22Rv1 (cell line): ENCODE measurements around the gene VIPR2.

Source experiments
- CTCF ChIP-seq: fragments of 450-650 bp; IDR thresholded peaks from 2 replicates; pipeline ENCODE4 v1.5.1; 2017; ENCODE audit warnings: mild to moderate bottlenecking
- ZFX ChIP-seq: fragments of 450-650 bp; IDR thresholded peaks from 2 replicates; pipeline ENCODE4 v1.6.1; 2017; ENCODE audit warnings: antibody characterized with exemption, borderline replicate concordance

GRCh38 chr7:159004411-159004810 lies 140.3 kb downstream of the VIPR2 start:
- no peak for TF ChIP-seq CTCF
- TF ChIP-seq ZFX, result no peak
